ENCODE measurements around the gene PLEKHA1.

- TF ChIP-seq CTCF (IDR thresholded peaks at IDR 0.05) (no peak), EZH2 (IDR thresholded peaks at IDR 0.05; ENCODE audit: borderline replicate concordance, insufficient read depth, low read depth, low read length, poor library complexity, severe bottlenecking) (no peak)
Observed at GRCh38 chr10:122348512-122348911, 26.0 kb upstream of the PLEKHA1 start.

Measured in B cell (primary cell).